ENCODE data around the gene SLC15A5. TPM values are rescaled to one million over a fixed set of nuclear protein-coding genes. Genes with fewer than 3 reads are reported as not detected.

SLC15A5 gene
- total RNA-seq, 2 donors from 2014 or later = not detected

DNA sequence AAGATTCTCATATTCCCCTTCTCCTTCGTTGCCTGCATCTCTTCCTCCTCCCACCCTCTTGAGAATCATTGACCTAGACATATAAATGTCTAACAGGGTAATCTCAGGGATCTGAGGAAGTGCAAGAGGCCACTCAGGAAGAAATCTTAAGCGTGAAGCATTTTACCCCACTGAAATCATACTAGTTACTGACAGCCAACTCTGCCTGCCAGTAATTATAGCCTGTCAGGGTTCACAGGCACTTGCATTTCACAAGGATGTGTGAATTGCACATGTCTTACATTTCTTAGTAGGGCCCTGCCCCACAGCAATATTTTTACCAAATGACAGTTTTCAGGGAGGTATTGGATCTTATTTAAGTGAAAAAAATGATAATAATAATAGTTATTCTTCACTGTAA, 127.2 kb downstream of the SLC15A5 start:
- Histone ChIP-seq H3K4me3 (no peak overlapping the region), H3K27me3 (replicated peaks; ENCODE audit: insufficient read depth) (no peaks in the 10 kb centered on the region), H3K27ac (no peak overlapping the region), H3K4me1 (replicated peaks) (no peaks in the 10 kb centered on the region), H3K36me3 (no peaks in the 10 kb centered on the region), H3K9me3 (no peaks in the 10 kb centered on the region)
- intact Hi-C loops (cut with DNase I) = no loop called here
- TF ChIP-seq POLR2A (IDR thresholded peaks at IDR 0.05) (no peak), POLR2AphosphoS5 (IDR thresholded peaks at IDR 0.05) (no peak)
- TF ChIP-seq, protein P1, sequence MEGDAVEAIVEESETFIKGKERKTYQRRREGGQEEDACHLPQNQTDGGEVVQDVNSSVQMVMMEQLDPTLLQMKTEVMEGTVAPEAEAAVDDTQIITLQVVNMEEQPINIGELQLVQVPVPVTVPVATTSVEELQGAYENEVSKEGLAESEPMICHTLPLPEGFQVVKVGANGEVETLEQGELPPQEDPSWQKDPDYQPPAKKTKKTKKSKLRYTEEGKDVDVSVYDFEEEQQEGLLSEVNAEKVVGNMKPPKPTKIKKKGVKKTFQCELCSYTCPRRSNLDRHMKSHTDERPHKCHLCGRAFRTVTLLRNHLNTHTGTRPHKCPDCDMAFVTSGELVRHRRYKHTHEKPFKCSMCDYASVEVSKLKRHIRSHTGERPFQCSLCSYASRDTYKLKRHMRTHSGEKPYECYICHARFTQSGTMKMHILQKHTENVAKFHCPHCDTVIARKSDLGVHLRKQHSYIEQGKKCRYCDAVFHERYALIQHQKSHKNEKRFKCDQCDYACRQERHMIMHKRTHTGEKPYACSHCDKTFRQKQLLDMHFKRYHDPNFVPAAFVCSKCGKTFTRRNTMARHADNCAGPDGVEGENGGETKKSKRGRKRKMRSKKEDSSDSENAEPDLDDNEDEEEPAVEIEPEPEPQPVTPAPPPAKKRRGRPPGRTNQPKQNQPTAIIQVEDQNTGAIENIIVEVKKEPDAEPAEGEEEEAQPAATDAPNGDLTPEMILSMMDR (IDR thresholded peaks at IDR 0.05) = no peak
- 16% methylated on average over 2 of the region's 2 CpGs for WGBS
- DNase-seq (ENCODE audit: low spot score) = no peak

DNA sequence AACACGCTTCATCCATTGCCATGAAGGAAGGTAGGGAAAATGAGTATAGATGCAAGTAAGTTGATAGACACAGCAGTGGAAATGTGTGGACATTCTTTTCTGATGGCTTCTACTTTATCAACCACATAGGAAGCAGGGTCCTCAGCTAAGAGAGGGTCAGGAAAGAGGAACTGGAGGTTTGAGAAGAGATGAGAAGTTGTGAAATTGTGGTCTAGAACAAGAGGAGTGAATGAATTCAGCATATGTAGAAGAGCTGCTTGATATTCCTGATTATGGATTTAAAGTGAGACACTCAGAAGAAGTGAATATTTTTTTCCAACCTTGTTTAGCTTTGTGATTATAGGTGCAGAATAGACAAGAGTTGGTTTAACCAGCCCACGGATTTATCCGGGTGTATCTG, 128.5 kb downstream of the SLC15A5 start:
- intact Hi-C loops (cut with DNase I) = no loop called here
- H3K4me1 ChIP-seq (replicated peaks) = no peaks in the 10 kb centered on the region
- no peak overlapping the region for H3K27ac ChIP-seq
- no peak overlapping the region for H3K4me3 ChIP-seq
- no peaks in the 10 kb centered on the region for H3K36me3 ChIP-seq
- WGBS = 89% methylated on average over 3 of the region's 3 CpGs
- no peak for DNase-seq (ENCODE audit: low spot score)
- TF ChIP-seq POLR2A (IDR thresholded peaks at IDR 0.05) (no peak), POLR2AphosphoS5 (IDR thresholded peaks at IDR 0.05) (no peak)
- TF ChIP-seq, protein P1 (IDR thresholded peaks at IDR 0.05) = no peak
- H3K27me3 ChIP-seq (replicated peaks; ENCODE audit: insufficient read depth) = no peaks in the 10 kb centered on the region
- no peaks in the 10 kb centered on the region for H3K9me3 ChIP-seq

Other genes starting within 250 kb of the SLC15A5 start
- 100 to 1,000 TPM in 1 of 2 donors, 10 to 100 TPM in 1; 28.4 to 218 TPM for gene MGST1, start 70.0 kb upstream of the SLC15A5 start, total RNA-seq